Glutamatergic neuron (in vitro differentiated cells): ENCODE measurements around the gene ADAD1. TPM values are rescaled to one million over a fixed set of nuclear protein-coding genes. Genes with fewer than 3 reads are reported as not detected.

ENCODE experiments used
- DNase-seq: peaks from one replicate; pipeline ENCODE4 v3.0.0; 2022
- H3K27ac Mint-ChIP-seq: one replicate; pipeline ENCODE4 v1.8.0; 2020; ENCODE audit warnings: mild to moderate bottlenecking, mixed read lengths, inconsistent platforms; ENCODE audit not compliant: unreplicated experiment
- H3K27me3 Mint-ChIP-seq: one replicate; pipeline ENCODE4 v1.8.0; 2020; ENCODE audit warnings: mild to moderate bottlenecking, moderate library complexity, mixed read lengths, inconsistent platforms; ENCODE audit not compliant: unreplicated experiment
- H3K36me3 Mint-ChIP-seq: one replicate; pipeline ENCODE4 v1.8.0; 2020; ENCODE audit warnings: mild to moderate bottlenecking, mixed read lengths, inconsistent platforms; ENCODE audit not compliant: unreplicated experiment
- H3K4me1 Mint-ChIP-seq: one replicate; pipeline ENCODE4 v1.8.0; 2020; ENCODE audit warnings: mild to moderate bottlenecking, low read depth, mixed read lengths, inconsistent platforms; ENCODE audit not compliant: unreplicated experiment
- H3K4me3 Mint-ChIP-seq: one replicate; pipeline ENCODE4 v1.8.0; 2020; ENCODE audit warnings: mild to moderate bottlenecking, mixed read lengths, inconsistent platforms; ENCODE audit not compliant: unreplicated experiment
- H3K9me3 Mint-ChIP-seq: one replicate; pipeline ENCODE4 v1.8.0; 2020; ENCODE audit warnings: mild to moderate bottlenecking, moderate library complexity, mixed read lengths, inconsistent platforms; ENCODE audit not compliant: unreplicated experiment
- total RNA-seq: library from RNA; stranded (reverse); fragmentation: NEBNext Ultra II Directional; extraction: Animal tissue kit (Norgen Biotek cat#: 25700); gene quantifications from one replicate; pipeline ENCODE4 v1.2.1, GENCODE V29; 2021; ENCODE audit not compliant: unreplicated experiment
- TF ChIP-seq, protein P1 (sequence below): fragments of 200-600 bp; sonication (generic); IDR thresholded peaks from one replicate; pipeline ENCODE4 v1.5.0; 2021; ENCODE audit not compliant: partially characterized antibody, unreplicated experiment

The ADAD1 gene
- total RNA-seq, 1 donor from 2014 or later, result not detected

DNA sequence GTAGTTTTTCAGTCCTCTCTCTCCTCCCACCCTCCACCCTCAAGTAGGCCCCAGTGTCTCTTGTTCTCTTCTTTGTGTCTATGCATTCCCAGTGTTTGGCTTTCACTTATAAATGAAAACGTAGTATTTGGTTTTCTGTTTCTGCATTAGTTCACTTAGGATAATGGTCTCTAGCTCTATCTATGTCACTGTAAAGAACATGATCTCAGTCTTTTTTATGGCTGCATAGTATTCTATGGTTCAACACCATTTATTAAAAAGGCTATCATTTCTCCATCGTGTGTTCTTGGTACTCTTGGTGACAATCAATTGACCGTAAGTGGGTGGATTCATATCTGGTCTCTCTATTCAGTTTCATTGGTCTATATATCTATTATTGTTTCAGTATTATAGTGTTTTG lies 96.4 kb downstream of the ADAD1 start:
- Mint-ChIP-seq H3K4me3 (no peak overlapping the region), H3K4me1 (no peaks in the 10 kb centered on the region), H3K36me3 (no peaks in the 10 kb centered on the region), H3K27ac (no peak overlapping the region), H3K9me3 (peaks cover 2% of the 10 kb centered on the region), H3K27me3 (no peaks in the 10 kb centered on the region)
- TF ChIP-seq, protein P1, sequence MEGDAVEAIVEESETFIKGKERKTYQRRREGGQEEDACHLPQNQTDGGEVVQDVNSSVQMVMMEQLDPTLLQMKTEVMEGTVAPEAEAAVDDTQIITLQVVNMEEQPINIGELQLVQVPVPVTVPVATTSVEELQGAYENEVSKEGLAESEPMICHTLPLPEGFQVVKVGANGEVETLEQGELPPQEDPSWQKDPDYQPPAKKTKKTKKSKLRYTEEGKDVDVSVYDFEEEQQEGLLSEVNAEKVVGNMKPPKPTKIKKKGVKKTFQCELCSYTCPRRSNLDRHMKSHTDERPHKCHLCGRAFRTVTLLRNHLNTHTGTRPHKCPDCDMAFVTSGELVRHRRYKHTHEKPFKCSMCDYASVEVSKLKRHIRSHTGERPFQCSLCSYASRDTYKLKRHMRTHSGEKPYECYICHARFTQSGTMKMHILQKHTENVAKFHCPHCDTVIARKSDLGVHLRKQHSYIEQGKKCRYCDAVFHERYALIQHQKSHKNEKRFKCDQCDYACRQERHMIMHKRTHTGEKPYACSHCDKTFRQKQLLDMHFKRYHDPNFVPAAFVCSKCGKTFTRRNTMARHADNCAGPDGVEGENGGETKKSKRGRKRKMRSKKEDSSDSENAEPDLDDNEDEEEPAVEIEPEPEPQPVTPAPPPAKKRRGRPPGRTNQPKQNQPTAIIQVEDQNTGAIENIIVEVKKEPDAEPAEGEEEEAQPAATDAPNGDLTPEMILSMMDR, result no peak
- DNase-seq, result no peak

DNA sequence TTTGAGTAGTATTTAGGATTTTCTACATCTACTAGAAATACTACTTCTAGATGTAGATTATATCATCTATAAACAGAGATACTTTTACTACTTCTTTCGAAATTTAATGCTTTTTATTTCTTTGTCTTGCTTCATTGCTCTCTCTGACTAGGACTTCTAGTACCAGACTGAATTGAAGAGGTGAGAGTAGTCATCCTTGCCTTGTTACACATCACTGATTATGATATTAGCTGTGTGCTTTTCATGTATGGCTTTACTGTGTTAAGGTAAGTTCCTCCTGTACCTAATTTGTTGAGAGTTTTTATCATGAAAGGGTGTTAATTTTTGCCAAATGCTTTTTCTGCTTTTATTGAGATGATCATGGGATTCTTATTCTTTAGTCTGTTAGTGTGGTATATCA lies 97.3 kb downstream of the ADAD1 start:
- no peak for DNase-seq
- Mint-ChIP-seq H3K4me3 (no peak overlapping the region), H3K4me1 (no peaks in the 10 kb centered on the region), H3K27me3 (no peaks in the 10 kb centered on the region), H3K36me3 (no peaks in the 10 kb centered on the region), H3K27ac (no peak overlapping the region), H3K9me3 (peaks cover 2% of the 10 kb centered on the region)
- TF ChIP-seq, protein P1, result no peak

DNA sequence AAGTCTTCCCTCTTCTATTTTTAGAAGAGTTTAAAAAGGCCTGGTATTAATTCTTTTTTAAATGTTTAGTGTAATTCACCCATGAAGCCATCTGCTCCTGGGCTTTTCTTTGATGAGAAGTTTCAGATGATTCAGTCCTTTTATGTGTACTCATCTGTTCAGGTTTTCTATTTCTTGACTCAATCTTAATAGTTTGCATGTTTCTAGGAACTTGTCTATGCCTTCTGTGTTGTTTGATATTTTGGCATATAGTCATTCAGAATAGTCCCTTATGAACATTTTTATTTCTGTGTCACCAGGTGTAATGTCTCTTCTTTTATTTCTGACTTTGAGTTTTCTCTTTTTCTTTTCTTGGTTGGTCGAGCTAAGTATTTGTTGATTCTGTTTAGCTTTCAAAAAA lies 97.9 kb downstream of the ADAD1 start:
- no peaks in the 10 kb centered on the region for H3K4me1 Mint-ChIP-seq
- H3K9me3 Mint-ChIP-seq, result peaks cover 2% of the 10 kb centered on the region
- no peaks in the 10 kb centered on the region for H3K27me3 Mint-ChIP-seq
- TF ChIP-seq, protein P1, result no peak
- no peak for DNase-seq
- H3K27ac Mint-ChIP-seq, result no peak overlapping the region
- no peaks in the 10 kb centered on the region for H3K36me3 Mint-ChIP-seq
- H3K4me3 Mint-ChIP-seq, result no peak overlapping the region

Other genes with a start within 250 kb of the ADAD1 start
- gene BLTP1, start 226.7 kb upstream of the ADAD1 start, total RNA-seq, result 65.7 TPM
- not detected for gene IL2, start 77.7 kb downstream of the ADAD1 start, total RNA-seq
- gene IL21, start 242.1 kb downstream of the ADAD1 start, total RNA-seq, result not detected